Measurements from ENCODE around the gene UQCC2.

Gene UQCC2

DNA sequence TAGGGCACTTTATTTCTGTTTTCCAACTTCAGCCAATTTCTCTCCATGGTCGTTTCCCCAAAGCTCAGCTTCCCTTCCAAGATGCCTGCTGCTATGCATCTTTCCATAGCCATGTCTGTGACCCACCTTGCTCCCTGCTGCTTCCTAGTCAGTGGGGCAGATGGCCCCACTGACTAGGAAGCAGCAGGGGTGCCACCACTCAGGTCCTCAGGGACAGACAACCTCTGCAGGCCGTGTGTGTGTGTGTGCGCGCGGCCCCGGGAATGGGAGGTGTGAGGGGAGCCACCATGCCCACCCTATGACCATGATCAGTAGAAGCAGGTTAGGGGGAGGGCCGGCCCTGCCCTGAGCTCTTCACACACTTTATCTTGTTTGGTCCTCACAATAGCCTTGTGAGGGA is 37.9 kb upstream of the UQCC2 start:
- DNase-seq (no peak), ATAC-seq (replicated peaks) (no peak)
- Mint-ChIP-seq H3K4me1 (ENCODE audit: low read depth in 2 of 2) (peaks cover under 1 to 2% of the 10 kb centered on the region in 2 donors), H3K4me3 (no peak overlapping the region), H3K36me3 (ENCODE audit: insufficient read depth) (no peaks in the 10 kb centered on the region), H3K27me3 (peaks cover 17 to 59% of the 10 kb centered on the region in 2 donors), H3K9me3 (no peaks in the 10 kb centered on the region), H3K27ac (no peak overlapping the region)

DNA sequence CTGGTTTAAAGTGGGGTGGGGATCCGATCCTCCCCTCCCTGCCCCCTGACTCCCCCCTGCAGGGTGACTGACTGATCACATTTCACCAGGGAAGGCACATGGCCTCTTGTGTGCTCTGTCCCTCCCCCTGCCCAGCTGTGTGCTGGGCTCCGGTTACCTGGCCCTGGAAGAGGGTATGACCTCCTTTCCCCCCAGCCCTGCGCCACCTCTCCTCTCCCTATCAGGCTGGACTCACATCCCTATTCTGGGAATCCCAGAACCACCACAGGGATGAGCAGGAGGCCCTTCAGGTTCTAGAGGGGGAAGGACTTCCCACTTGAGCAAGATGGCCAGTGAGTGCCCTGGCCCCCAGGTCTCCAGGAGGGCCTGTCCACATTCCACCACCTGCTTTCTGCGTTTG is 37.3 kb upstream of the UQCC2 start:
- Mint-ChIP-seq H3K27me3 (peaks cover 17 to 59% of the 10 kb centered on the region in 2 donors), H3K9me3 (no peaks in the 10 kb centered on the region), H3K4me1 (ENCODE audit: low read depth in 2 of 2) (peaks cover 4% of the 10 kb centered on the region in 2 donors), H3K36me3 (ENCODE audit: insufficient read depth) (no peaks in the 10 kb centered on the region), H3K4me3 (no peak overlapping the region), H3K27ac (no peak overlapping the region)
- no peak for DNase-seq
- ATAC-seq (replicated peaks) = no peak

DNA sequence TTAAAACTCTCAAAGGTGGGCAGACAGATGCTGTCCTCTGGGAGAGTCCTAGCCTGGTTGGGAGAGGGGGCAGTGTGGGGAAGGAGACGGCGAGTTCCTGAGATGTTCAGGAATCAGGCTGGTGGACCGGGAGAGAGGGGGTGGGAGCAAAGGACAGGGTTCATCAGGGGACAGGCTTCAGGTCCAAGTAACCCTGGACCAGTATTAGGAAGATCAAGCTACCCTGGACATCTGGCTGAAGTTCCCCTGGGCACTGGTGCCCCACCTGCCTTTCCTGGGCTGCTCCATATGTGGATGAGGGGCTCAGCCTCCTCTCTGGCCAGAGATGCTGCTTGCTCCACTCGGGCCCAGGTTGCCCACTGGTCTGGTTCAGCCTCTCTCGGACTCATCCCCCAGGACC is 36.3 kb upstream of the UQCC2 start:
- H3K4me1 Mint-ChIP-seq (ENCODE audit: low read depth in 2 of 2) = peaks cover 4% of the 10 kb centered on the region in 2 donors
- ATAC-seq (replicated peaks) (no peak), DNase-seq (no peak)
- H3K4me3 Mint-ChIP-seq = no peak overlapping the region
- no peaks in the 10 kb centered on the region for H3K36me3 Mint-ChIP-seq (ENCODE audit: insufficient read depth)
- no peak overlapping the region for H3K27ac Mint-ChIP-seq
- H3K9me3 Mint-ChIP-seq = no peaks in the 10 kb centered on the region
- H3K27me3 Mint-ChIP-seq = peaks cover 20 to 62% of the 10 kb centered on the region in 2 donors

DNA sequence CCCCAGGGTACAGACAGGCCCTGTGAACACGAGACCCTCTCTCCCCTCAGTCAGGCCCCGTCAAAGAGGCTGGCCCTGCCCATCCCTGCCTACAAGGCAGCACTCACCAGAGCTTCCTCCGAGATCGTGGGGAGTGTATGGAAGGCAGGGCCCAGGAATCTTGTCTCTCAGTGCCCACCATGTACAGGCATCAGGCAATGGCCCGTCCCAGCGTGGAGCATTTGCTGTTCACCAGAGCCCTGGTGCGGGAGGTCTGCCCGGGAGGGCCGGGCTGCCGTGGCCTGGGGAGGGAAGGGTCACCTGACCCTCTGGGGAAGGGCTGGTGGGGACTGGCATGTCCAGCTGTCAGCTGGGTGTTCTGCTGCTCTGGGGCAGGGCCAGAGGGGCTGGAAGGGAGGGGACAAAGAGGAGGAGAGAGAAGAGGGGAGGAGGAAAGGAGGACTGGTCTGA is 35.2 kb upstream of the UQCC2 start, which contains the start of gene IP6K3:
Gene IP6K3 (minus strand): TSS at position 255 of the 450 bp plus-strand sequence. CDS start 11,429 bp downstream, outside the sequence.
- Mint-ChIP-seq H3K27me3 (peaks cover 28 to 72% of the 10 kb centered on the region in 2 donors), H3K9me3 (no peaks in the 10 kb centered on the region), H3K4me1 (ENCODE audit: low read depth in 2 of 2) (peaks cover 4% of the 10 kb centered on the region in 2 donors), H3K36me3 (ENCODE audit: insufficient read depth) (no peaks in the 10 kb centered on the region), H3K27ac (peak within 1 kb of the TSS in 1 of 2 donors; percentile 29), H3K4me3 (no peak within 1 kb of the TSS)
- DNase-seq (no peak), ATAC-seq (replicated peaks) (no peak)

DNA sequence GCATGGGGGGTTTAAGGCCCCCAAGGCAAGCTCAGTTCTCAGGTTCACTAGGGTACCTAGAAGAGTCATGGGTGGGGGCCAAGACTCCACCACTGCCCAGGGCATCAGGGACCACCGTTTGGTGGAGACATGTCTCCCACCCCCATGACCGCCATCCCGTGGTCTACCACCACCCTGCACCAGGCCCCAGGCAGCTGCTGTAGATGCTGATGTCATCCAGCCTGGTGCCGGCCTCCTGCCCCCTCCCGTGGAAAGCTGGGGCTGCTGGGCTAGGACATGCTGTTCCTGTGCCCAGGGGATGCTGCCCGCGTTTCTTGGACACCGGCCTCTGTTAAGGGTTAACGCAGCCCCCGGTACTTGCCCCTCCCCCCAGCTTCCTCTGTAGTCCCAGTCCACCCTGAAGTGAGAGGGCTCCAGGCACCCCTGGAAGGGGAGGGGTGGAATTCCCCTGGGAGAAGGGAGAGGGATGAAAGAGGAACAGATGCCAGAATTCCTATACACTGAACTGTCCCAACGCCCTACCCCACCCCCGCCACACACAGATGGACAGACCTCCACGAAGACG is 34.6 kb upstream of the UQCC2 start:
- H3K4me3 Mint-ChIP-seq = no peak overlapping the region
- no peak for ATAC-seq (replicated peaks)
- no peaks in the 10 kb centered on the region for H3K9me3 Mint-ChIP-seq
- H3K27me3 Mint-ChIP-seq = peaks cover 27 to 69% of the 10 kb centered on the region in 2 donors
- H3K36me3 Mint-ChIP-seq (ENCODE audit: insufficient read depth) = no peaks in the 10 kb centered on the region
- no peak overlapping the region for H3K27ac Mint-ChIP-seq
- peaks cover 4% of the 10 kb centered on the region in 2 donors for H3K4me1 Mint-ChIP-seq (ENCODE audit: low read depth in 2 of 2)
- no peak for DNase-seq

DNA sequence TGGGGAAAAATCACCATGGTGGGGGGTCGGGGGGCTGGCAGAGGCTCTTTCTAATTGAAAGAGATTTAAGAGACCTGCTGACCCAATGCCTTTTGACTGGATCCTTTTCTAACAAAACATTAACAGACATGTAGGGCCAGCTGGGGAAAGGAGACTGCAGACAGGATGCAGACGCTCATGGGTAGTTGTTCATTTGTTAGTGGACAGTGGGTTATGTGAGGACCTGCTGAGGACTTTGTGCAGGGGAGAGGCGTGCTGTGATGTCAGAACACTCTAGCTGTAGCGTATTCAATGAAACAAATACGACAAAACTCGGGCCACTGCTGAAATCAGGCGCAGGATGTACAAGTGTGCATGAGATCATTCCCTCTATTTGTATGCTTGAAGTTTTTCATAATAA is 34.0 kb upstream of the UQCC2 start:
- H3K27ac Mint-ChIP-seq = no peak overlapping the region
- peaks cover 4% of the 10 kb centered on the region in 2 donors for H3K4me1 Mint-ChIP-seq (ENCODE audit: low read depth in 2 of 2)
- no peak overlapping the region for H3K4me3 Mint-ChIP-seq
- H3K27me3 Mint-ChIP-seq = peaks cover 23 to 64% of the 10 kb centered on the region in 2 donors
- no peaks in the 10 kb centered on the region for H3K9me3 Mint-ChIP-seq
- no peaks in the 10 kb centered on the region for H3K36me3 Mint-ChIP-seq (ENCODE audit: insufficient read depth)
- no peak for DNase-seq
- ATAC-seq (replicated peaks) = no peak

DNA sequence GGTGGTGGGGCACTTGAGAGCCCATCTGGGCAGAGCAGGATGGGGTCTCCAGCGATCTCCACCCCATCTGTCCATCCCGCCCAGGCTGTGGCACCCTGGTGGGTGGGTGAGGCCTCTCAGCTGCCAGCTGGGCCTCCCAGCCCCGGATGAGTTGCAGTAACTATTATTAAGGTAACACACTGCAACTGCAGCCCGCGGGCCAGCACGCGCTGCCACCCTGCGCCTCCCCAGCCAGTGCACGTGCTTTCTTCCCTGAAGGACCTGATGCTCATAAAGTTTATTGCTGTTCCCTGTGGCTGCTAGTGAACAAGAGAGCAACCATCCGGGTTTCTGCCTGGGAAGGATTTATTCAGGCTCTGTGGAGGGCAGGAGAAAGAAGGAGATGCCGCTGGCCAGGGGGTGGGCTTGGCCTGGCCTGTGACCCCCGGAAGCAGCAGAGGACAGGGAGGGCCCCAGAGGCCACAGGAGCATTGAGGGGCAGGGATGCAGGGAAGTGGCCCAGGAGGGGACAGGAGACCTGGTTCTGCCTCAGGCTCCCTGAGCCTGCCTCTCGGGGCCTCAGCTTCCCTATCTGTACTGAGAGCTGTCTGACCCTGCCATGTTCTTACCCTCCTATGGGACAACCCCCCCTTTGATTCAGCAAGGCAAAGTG is 33.5 kb upstream of the UQCC2 start:
- H3K27ac Mint-ChIP-seq = no peak overlapping the region
- H3K27me3 Mint-ChIP-seq = peaks cover 23 to 58% of the 10 kb centered on the region in 2 donors
- no peaks in the 10 kb centered on the region for H3K9me3 Mint-ChIP-seq
- H3K36me3 Mint-ChIP-seq (ENCODE audit: insufficient read depth) = no peaks in the 10 kb centered on the region
- peaks cover 4% of the 10 kb centered on the region in 2 donors for H3K4me1 Mint-ChIP-seq (ENCODE audit: low read depth in 2 of 2)
- no peak overlapping the region for H3K4me3 Mint-ChIP-seq
- DNase-seq (no peak), ATAC-seq (replicated peaks) (no peak)

DNA sequence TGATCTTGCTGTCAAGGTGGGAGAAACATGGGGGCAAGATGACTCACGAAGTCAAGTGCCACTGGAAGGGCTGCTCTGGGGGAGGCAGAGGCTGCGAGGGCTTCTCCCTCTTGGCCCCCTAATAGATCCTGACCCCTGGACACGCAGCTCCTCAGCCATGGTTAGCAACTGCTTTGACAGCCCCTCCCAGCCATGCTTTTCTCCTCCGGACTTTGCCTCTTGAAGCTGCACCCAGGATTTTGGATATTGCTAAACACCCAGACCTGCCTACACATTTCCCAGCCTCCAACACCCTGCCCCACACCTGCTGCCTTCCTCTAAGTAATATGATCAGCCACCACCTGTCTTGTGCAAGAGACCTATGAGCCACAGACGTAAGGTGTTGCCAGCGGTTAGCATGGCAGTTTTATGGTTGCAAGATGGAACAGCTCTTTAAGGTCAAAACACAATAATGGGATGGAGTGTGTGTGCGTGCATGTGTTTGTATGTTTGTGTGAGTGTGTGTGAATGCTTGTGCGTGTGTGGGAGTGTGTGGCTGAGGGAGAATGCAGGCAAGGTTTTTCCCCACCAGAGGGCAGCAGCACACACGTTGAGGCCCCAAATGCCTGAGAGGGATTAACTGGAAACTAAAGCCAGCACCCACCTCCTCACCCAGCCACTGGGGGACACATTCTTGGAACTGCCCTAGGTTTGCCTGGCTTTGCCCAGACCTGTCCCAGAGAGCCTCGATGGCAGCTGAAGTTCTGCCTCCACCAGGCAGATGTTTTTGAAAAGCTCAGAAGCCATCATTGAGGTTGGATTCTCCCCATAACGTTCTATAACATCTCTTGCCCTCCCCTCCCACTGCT is 32.7 kb upstream of the UQCC2 start:
- peaks cover 23 to 50% of the 10 kb centered on the region in 2 donors for H3K27me3 Mint-ChIP-seq
- ATAC-seq (replicated peaks) = peak; percentile 84
- no peak overlapping the region for H3K27ac Mint-ChIP-seq

DNA sequence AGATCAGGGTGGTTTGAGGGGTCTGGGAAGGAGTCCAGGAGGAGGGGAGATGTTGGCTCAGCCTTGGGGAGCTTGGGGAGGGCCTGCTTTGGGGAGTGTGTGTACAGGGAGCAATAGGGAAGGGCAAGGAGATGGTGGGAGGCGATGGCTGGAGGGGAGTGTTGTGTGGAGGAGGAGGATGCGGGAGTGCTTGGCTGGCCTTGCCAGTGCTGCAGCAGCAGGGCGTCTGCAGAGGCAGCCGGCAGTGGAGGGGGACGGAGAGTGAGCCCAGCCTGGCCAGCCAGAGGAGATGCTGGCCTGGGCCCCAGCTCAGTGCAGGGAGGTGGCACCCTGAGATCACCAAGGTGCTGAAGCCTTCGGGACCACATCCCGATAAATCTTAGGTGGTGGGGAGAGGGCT is 31.3 kb upstream of the UQCC2 start:
- Mint-ChIP-seq H3K27ac (no peak overlapping the region), H3K9me3 (no peaks in the 10 kb centered on the region), H3K36me3 (ENCODE audit: insufficient read depth) (no peaks in the 10 kb centered on the region), H3K4me1 (ENCODE audit: low read depth in 2 of 2) (peaks cover 4% of the 10 kb centered on the region in 2 donors), H3K4me3 (no peak overlapping the region), H3K27me3 (peaks cover 18 to 37% of the 10 kb centered on the region in 2 donors)
- ATAC-seq (replicated peaks) (no peak), DNase-seq (no peak)

More for the DNA sequence above, 32.7 kb upstream of the UQCC2 start:
- peak; percentile 66 to 71 (median 68) for DNase-seq
- H3K4me3 Mint-ChIP-seq = no peak overlapping the region
- H3K4me1 Mint-ChIP-seq (ENCODE audit: low read depth in 2 of 2) = peaks cover 4% of the 10 kb centered on the region in 2 donors
- no peaks in the 10 kb centered on the region for H3K9me3 Mint-ChIP-seq
- no peaks in the 10 kb centered on the region for H3K36me3 Mint-ChIP-seq (ENCODE audit: insufficient read depth)

DNA sequence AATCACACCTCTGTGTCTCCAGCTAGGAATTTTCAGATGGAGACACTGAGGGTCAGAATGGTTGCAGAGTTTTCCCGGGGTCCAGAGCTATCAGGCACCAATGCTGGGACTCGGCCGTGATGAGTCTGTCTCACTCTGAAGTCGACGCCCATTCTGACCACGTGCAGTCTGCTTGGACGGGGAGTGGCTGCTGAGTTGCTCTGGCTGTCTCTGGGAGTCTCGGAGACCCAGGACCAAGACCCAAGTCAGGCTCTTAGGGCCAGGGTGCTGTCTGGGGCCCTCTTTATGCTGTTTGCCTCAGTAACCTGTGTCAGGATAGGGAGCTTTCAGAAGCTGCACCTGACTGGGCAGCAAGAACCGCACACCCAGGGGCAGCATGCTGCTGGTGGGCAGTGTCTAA is 30.6 kb upstream of the UQCC2 start:
- Mint-ChIP-seq H3K27me3 (peaks cover 13 to 29% of the 10 kb centered on the region in 2 donors), H3K9me3 (no peaks in the 10 kb centered on the region), H3K4me3 (no peak overlapping the region), H3K36me3 (ENCODE audit: insufficient read depth) (no peaks in the 10 kb centered on the region), H3K27ac (no peak overlapping the region), H3K4me1 (ENCODE audit: low read depth in 2 of 2) (peaks cover 4% of the 10 kb centered on the region in 2 donors)
- no peak for DNase-seq
- ATAC-seq (replicated peaks) = no peak

DNA sequence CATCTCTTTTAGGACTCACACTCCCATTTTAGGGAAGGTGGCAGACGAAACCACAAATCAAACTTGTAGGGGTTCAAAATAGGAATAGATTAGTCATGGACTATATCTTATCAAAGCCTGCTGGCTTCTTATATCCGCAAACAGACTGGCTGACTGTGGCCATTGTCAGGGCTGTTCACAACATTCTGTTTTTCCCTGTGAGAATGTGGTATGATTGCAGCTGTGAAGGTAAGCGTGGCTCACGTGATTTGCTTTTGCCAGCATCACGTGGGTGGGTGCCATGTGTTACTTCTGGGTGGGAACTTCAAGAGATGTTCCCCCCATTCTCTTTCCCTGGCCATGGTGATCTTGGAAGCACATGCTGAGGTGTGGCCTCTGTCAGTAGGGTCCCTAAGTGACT is 29.3 kb upstream of the UQCC2 start:
- no peak for DNase-seq
- Mint-ChIP-seq H3K4me1 (ENCODE audit: low read depth in 2 of 2) (peaks cover 4% of the 10 kb centered on the region in 2 donors), H3K36me3 (ENCODE audit: insufficient read depth) (no peaks in the 10 kb centered on the region), H3K27ac (no peak overlapping the region), H3K27me3 (peaks cover 11 to 24% of the 10 kb centered on the region in 2 donors), H3K9me3 (no peaks in the 10 kb centered on the region), H3K4me3 (no peak overlapping the region)
- ATAC-seq (replicated peaks) = no peak

DNA sequence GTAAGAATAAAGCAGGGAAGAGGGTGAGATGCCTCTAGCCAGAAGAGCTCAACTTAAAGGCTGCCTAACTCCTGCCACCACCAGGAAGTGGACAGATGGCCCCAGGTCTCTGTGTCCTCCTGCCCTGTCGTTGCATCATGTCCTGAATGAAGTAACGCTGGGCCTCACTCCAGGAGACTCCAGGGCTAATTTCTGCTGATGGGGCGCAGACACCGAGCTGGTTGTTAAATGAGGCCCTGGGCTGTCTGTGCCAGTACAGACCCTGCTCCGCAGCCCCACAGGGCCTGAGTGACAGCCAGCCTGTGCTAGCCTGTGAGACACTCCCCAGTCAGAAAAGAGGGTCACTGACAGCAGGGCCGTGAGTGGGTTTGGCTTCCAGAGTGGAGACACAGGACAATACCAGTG is 28.7 kb upstream of the UQCC2 start:
- H3K4me1 Mint-ChIP-seq (ENCODE audit: low read depth in 2 of 2) = peaks cover 4% of the 10 kb centered on the region in 2 donors
- no peak overlapping the region for H3K4me3 Mint-ChIP-seq
- no peaks in the 10 kb centered on the region for H3K9me3 Mint-ChIP-seq
- DNase-seq = no peak
- no peak overlapping the region for H3K27ac Mint-ChIP-seq
- H3K27me3 Mint-ChIP-seq = peaks cover 11 to 24% of the 10 kb centered on the region in 2 donors
- H3K36me3 Mint-ChIP-seq (ENCODE audit: insufficient read depth) = no peaks in the 10 kb centered on the region
- no peak for ATAC-seq (replicated peaks)

DNA sequence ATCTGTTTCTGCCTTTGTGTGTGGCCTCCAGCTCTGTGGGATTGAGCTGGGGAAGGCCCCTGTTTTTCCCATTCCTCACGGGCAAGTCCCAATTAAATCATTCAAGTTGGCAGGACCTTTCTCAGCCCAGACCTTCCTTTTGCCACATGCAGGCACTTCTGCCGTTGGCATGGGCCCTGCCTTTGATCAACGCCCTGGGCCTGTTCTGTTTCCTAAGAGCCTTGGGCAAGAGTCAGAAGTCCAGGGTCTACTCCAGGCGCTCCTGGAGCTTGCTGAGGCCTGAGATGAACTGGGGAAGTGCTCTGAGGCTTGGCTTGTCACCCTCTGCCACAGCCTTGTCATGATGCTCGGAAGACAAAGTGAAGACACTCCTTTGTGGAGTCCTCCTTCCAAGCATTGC is 28.1 kb upstream of the UQCC2 start:
- Mint-ChIP-seq H3K36me3 (ENCODE audit: insufficient read depth) (no peaks in the 10 kb centered on the region), H3K27me3 (peaks cover 11 to 23% of the 10 kb centered on the region in 2 donors), H3K27ac (no peak overlapping the region), H3K4me3 (no peak overlapping the region), H3K4me1 (ENCODE audit: low read depth in 2 of 2) (peaks cover 4% of the 10 kb centered on the region in 2 donors), H3K9me3 (no peaks in the 10 kb centered on the region)
- DNase-seq = no peak
- ATAC-seq (replicated peaks) = no peak
